ENCODE data around the gene WHRN. TPM values are rescaled to one million over a fixed set of nuclear protein-coding genes. Genes with fewer than 3 reads are reported as not detected.

Gene WHRN
- total and polyA plus RNA-seq, 2 of the 13 experiments (the other 11 are each of a cell fraction or from before 2014, with no cell fraction given), result 2.3 to 5.3 TPM

DNA sequence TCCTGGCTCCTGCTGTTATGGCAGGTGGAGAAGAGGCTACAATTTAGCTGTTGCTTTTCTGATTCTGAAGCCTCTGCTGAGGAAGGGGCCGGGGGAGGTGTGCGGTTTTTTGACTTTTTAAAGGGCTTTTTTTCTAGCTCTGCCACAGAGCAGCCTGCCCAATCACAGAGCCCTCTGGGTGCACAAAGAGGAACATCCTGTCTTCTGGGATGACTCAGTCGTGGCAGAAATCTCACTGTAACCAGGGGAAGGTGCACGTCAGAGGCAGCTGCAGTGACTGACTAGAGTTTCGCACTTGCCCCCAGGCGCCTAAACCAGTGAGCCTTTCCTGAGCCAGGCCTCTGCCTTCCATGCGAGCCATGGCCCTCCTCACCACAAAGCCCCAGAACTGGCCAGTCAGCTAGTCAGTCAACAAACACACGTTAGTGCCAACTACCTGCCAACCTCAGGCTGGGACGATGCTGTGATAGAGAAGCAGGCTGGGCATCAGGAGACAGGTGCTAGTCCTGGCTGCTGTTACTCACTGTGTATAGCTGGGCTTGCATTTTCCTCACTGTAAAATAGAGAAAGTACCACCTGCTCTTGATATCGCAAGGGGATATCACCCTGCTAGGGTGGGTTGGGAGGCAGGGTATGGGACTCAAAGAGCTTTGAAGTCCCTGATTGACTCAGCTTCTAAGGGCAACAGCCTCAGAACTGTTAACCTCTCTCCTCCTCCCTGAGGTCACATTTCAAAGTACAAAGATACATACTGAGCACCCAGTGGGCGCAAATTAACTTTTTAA, 119.7 kb downstream of the WHRN start (continued):
- TF ChIP-seq, protein P1, sequence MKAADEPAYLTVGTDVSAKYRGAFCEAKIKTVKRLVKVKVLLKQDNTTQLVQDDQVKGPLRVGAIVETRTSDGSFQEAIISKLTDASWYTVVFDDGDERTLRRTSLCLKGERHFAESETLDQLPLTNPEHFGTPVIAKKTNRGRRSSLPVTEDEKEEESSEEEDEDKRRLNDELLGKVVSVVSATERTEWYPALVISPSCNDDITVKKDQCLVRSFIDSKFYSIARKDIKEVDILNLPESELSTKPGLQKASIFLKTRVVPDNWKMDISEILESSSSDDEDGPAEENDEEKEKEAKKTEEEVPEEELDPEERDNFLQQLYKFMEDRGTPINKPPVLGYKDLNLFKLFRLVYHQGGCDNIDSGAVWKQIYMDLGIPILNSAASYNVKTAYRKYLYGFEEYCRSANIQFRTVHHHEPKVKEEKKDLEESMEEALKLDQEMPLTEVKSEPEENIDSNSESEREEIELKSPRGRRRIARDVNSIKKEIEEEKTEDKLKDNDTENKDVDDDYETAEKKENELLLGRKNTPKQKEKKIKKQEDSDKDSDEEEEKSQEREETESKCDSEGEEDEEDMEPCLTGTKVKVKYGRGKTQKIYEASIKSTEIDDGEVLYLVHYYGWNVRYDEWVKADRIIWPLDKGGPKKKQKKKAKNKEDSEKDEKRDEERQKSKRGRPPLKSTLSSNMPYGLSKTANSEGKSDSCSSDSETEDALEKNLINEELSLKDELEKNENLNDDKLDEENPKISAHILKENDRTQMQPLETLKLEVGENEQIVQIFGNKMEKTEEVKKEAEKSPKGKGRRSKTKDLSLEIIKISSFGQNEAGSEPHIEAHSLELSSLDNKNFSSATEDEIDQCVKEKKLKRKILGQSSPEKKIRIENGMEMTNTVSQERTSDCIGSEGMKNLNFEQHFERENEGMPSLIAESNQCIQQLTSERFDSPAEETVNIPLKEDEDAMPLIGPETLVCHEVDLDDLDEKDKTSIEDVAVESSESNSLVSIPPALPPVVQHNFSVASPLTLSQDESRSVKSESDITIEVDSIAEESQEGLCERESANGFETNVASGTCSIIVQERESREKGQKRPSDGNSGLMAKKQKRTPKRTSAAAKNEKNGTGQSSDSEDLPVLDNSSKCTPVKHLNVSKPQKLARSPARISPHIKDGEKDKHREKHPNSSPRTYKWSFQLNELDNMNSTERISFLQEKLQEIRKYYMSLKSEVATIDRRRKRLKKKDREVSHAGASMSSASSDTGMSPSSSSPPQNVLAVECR (CRISPR knock-in tag; IDR thresholded peaks at IDR 0.05; ENCODE audit: borderline replicate concordance), result 0 out of 2 replicates have a peak, but pooled peaks have one; percentile 13
- TF ChIP-seq TCF12 (IDR thresholded peaks at IDR 0.05) (no peak), TCF12 (CRISPR knock-in tag; IDR thresholded peaks at IDR 0.05) (no peak), ZSCAN30 (CRISPR knock-in tag; IDR thresholded peaks at IDR 0.05) (no peak), TCF7 (IDR thresholded peaks at IDR 0.05; ENCODE audit: low read depth) (peak; percentile 69), RFXANK (CRISPR knock-in tag; IDR thresholded peaks at IDR 0.05) (no peak), ZNF556 (CRISPR knock-in tag; IDR thresholded peaks at IDR 0.05; ENCODE audit: borderline replicate concordance) (no peak), THAP11 (CRISPR knock-in tag; IDR thresholded peaks at IDR 0.05) (no peak), MED13 (CRISPR knock-in tag; IDR thresholded peaks at IDR 0.05) (no peak), SMAD1 (CRISPR knock-in tag; IDR thresholded peaks at IDR 0.05; ENCODE audit: borderline replicate concordance, low read depth) (no peak), ZNF318 (CRISPR knock-in tag; IDR thresholded peaks at IDR 0.05) (no peak)
- TF ChIP-seq, protein P2, sequence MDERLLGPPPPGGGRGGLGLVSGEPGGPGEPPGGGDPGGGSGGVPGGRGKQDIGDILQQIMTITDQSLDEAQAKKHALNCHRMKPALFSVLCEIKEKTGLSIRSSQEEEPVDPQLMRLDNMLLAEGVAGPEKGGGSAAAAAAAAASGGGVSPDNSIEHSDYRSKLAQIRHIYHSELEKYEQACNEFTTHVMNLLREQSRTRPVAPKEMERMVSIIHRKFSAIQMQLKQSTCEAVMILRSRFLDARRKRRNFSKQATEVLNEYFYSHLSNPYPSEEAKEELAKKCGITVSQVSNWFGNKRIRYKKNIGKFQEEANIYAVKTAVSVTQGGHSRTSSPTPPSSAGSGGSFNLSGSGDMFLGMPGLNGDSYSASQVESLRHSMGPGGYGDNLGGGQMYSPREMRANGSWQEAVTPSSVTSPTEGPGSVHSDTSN (CRISPR knock-in tag; IDR thresholded peaks at IDR 0.05), result 0 out of 2 replicates have a peak, but pooled peaks have one; percentile 25
- TF ChIP-seq, protein P3, sequence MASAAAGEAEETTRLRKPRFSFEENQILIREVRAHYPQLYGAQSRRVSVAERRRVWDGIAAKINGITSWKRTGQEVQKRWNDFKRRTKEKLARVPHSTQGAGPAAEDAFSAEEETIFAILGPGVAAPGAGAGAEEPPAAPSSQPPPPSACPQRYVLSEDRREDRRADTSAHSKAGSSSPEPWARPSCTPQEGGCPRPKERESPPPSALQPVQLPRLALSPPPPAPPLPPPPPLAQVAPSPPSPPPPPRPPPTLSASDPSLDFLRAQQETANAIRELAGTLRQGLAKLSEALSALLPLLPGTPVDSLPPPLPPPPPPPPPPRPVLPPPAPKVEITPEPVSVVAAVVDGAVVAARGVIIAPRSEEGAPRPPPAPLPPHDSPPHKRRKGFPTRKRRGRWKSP (CRISPR knock-in tag; IDR thresholded peaks at IDR 0.05), result no peak

All from HepG2 (cell line).